CD4-positive, alpha-beta T cell (primary cell): ENCODE results near the gene GRID1. TPM values are rescaled to one million over a fixed set of nuclear protein-coding genes. Genes with fewer than 3 reads are reported as not detected.

Experiments
- ATAC-seq: fragments of 200-7000 bp; cut with Tn5 transposase; one replicate; pipeline ENCODE4 v1.10.0; 2022; ENCODE audit warnings: mild to moderate bottlenecking; ENCODE audit not compliant: poor library complexity
- CTCF ChIA-PET: fragments of 350-600 bp; sonication (Branson Sonifier 250); formaldehyde crosslinking; loops from one replicate; lab custom pipeline; 2021; ENCODE audit warnings: antibody characterized with exemption, inconsistent platforms; lab: Charles Lee
- POLR2A ChIA-PET: fragments of 350-600 bp; sonication (Branson Sonifier 250); formaldehyde crosslinking; loops from one replicate; lab custom pipeline; 2021; ENCODE audit warnings: antibody characterized with exemption, inconsistent platforms; lab: Charles Lee
- DNase-seq, 14 experiments: peaks; one replicate each; pipeline ENCODE4 v3.0.0-alpha.2; 2013 to 2020; ENCODE audit warnings: mixed read lengths in 2 of 14
- H3K27ac ChIP-seq, 2 donors: one replicate each; pipeline versions ENCODE4 v1.5.1 to v1.7.0; 2013; ENCODE audit warnings: low read length in 2 of 2, low read depth in 1 of 2, mild to moderate bottlenecking in 1 of 2
- H3K27me3 ChIP-seq, 2 experiments: 1 replicate in 1 of 2; 2 replicates in 1 of 2; pipeline versions ENCODE4 v1.6.1 to v1.7.0; 2013; ENCODE audit warnings: low read length in 2 of 2, control low read depth in 1 of 2, mild to moderate bottlenecking in 1 of 2, moderate library complexity in 1 of 2; ENCODE audit not compliant: insufficient read depth in 2 of 2, control insufficient read depth in 1 of 2
- H3K36me3 ChIP-seq: one replicate; pipeline ENCODE4 v1.6.1; 2013; ENCODE audit warnings: low read length, control low read depth; ENCODE audit not compliant: insufficient read depth
- H3K4me1 ChIP-seq: one replicate; pipeline ENCODE4 v1.6.1; 2013; ENCODE audit warnings: low read length, control low read depth; ENCODE audit not compliant: insufficient read depth
- H3K4me3 ChIP-seq: one replicate; pipeline ENCODE4 v1.5.1; 2013; ENCODE audit warnings: mild to moderate bottlenecking, low read length, moderate library complexity
- H3K9me3 ChIP-seq, 2 experiments: 1 replicate in 1 of 2; 2 replicates in 1 of 2; pipeline versions ENCODE4 v1.6.1 to v1.7.0; 2013; ENCODE audit warnings: low read length in 2 of 2, mild to moderate bottlenecking in 2 of 2, control low read depth in 1 of 2, moderate library complexity in 1 of 2; ENCODE audit not compliant: control insufficient read depth in 1 of 2, insufficient read depth in 1 of 2
- H3K27ac Mint-ChIP-seq: one replicate; pipeline ENCODE4 v1.8.0; 2020; ENCODE audit warnings: mixed read lengths
- H3K27me3 Mint-ChIP-seq: one replicate; pipeline ENCODE4 v1.8.0; 2021; ENCODE audit warnings: mixed read lengths
- H3K36me3 Mint-ChIP-seq: one replicate; pipeline ENCODE4 v1.8.0; 2021; ENCODE audit warnings: low read depth, mixed read lengths
- H3K4me1 Mint-ChIP-seq: one replicate; pipeline ENCODE4 v1.8.0; 2021; ENCODE audit warnings: low read depth, mixed read lengths
- H3K4me3 Mint-ChIP-seq: one replicate; pipeline ENCODE4 v1.8.0; 2020; ENCODE audit warnings: mild to moderate bottlenecking, mixed read lengths
- H3K9me3 Mint-ChIP-seq: one replicate; pipeline ENCODE4 v1.8.0; 2020; ENCODE audit warnings: mixed read lengths
- intact Hi-C, 2 experiments: fragments of 100-400 bp; cut with DNase I in 1 of 2; cut with micrococcal nuclease in 1 of 2; formaldehyde crosslinking; loops; one replicate each; pipeline versions ENCODE4 v1.15.1 to v1.9.0; 2023 to 2025; cut with DNase I, micrococcal nuclease
- total RNA-seq, 174 experiments: library from RNA in 2 of 174; stranded (reverse) in 2 of 174; gene quantifications; one replicate each; pipeline ENCODE4 v1.2.3 and lab custom pipeline; 2021 to 2026
- TF ChIP-seq, protein P1 (sequence below): fragments of 200-600 bp; IDR thresholded peaks from one replicate; pipeline ENCODE4 v1.8.0; 2022; ENCODE audit warnings: antibody characterized with exemption, mild to moderate bottlenecking

GRID1 gene
- total RNA-seq, 2 experiments from 2014 or later = not detected

DNA sequence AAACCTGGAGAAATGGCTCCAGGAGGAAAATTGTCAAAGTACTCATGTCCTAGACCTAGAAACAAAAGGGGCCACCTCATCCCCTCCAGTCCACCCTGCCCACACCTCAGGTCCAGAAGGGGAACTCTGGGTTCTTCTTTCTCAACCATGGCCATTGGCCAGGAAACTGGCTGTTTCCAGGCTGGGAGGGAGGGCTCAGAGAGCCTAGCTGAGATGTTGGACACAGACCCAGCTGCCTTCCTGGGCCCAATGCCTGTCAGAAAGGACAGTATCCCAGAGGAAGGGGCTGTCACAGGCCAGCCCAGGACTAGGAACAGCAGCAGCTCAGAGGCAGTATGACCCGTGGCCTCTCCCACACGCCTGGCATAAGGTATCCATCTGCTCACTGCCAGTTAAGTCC lies 9.6 kb downstream of the GRID1 start:
- H3K4me1 ChIP-seq = peaks cover 3% of the 10 kb centered on the region
- Mint-ChIP-seq H3K27me3 (peaks cover 26% of the 10 kb centered on the region), H3K36me3 (no peaks in the 10 kb centered on the region), H3K4me3 (no peak overlapping the region), H3K27ac (no peak overlapping the region), H3K4me1 (no peaks in the 10 kb centered on the region), H3K9me3 (no peaks in the 10 kb centered on the region)
- ATAC-seq (no peak), DNase-seq (no peak)
- no peak overlapping the region for H3K27ac ChIP-seq
- ChIA-PET POLR2A (no interaction called here), CTCF (no interaction called here)
- intact Hi-C loops = no loop called here
- H3K36me3 ChIP-seq = no peaks in the 10 kb centered on the region
- peaks cover 0 to 8% of the 10 kb centered on the region in 2 experiments for H3K9me3 ChIP-seq
- H3K4me3 ChIP-seq = no peak overlapping the region
- TF ChIP-seq, protein P1, sequence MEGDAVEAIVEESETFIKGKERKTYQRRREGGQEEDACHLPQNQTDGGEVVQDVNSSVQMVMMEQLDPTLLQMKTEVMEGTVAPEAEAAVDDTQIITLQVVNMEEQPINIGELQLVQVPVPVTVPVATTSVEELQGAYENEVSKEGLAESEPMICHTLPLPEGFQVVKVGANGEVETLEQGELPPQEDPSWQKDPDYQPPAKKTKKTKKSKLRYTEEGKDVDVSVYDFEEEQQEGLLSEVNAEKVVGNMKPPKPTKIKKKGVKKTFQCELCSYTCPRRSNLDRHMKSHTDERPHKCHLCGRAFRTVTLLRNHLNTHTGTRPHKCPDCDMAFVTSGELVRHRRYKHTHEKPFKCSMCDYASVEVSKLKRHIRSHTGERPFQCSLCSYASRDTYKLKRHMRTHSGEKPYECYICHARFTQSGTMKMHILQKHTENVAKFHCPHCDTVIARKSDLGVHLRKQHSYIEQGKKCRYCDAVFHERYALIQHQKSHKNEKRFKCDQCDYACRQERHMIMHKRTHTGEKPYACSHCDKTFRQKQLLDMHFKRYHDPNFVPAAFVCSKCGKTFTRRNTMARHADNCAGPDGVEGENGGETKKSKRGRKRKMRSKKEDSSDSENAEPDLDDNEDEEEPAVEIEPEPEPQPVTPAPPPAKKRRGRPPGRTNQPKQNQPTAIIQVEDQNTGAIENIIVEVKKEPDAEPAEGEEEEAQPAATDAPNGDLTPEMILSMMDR = no peak
- peaks cover 0 to under 1% of the 10 kb centered on the region in 2 experiments for H3K27me3 ChIP-seq

DNA sequence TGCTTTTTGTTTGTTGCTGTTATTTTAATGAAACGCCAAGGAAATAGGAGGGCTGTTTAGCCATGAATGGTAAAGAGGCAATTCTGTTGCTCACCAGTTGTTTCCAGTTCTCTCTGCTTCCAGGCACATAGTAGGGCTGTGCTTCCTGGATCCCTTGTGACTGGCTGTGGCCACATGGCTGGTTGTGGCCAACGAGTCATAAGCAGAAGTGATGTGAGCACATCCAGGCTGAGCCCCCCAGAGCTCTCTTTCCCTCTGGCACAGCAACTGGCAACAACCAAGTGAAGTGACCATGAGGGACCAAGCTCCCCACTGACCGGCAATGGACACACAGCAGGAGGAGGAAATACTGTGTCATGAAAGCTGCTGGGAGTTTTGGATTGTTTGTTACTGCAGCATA lies 10.3 kb downstream of the GRID1 start:
- H3K4me1 Mint-ChIP-seq = no peaks in the 10 kb centered on the region
- TF ChIP-seq, protein P1 = no peak
- ATAC-seq (no peak), DNase-seq (no peak)
- no peak overlapping the region for H3K4me3 Mint-ChIP-seq
- Histone ChIP-seq H3K27ac (no peak overlapping the region), H3K4me3 (no peak overlapping the region), H3K9me3 (peaks cover 0 to 10% of the 10 kb centered on the region in 2 experiments), H3K27me3 (no peaks in the 10 kb centered on the region), H3K4me1 (peaks cover 3% of the 10 kb centered on the region), H3K36me3 (no peaks in the 10 kb centered on the region)
- H3K27me3 Mint-ChIP-seq = peaks cover 23% of the 10 kb centered on the region
- no peak overlapping the region for H3K27ac Mint-ChIP-seq
- POLR2A ChIA-PET = no interaction called here
- CTCF ChIA-PET = no interaction called here
- H3K9me3 Mint-ChIP-seq = no peaks in the 10 kb centered on the region
- intact Hi-C loops = no loop called here
- no peaks in the 10 kb centered on the region for H3K36me3 Mint-ChIP-seq

DNA sequence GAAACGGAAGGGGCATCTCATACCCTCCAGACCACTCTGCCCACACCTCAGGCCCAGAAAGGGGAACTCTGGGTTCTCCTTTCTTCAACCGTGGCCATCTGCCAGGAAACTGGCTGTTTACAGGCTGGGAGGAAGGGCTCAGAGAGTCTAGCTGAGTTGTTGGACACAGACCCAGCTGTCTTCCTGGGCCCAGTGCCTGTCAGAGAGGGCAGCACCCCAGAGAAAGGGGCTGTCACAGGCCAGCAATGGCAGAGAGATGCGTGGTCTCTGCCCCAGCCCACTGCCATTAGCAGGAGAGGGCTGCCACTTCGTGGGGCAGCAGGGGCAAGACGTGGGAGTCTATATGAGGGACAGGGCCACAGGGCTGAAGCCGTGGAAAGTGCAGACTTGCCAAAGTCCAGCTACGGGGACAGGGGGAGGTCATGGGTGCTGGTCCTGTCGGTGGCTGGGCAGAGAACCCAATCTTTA lies 11.0 kb downstream of the GRID1 start:
- ATAC-seq (no peak), DNase-seq (peak in 3 of 14 experiments; percentile 23 to 36 (median 27))
- H3K36me3 ChIP-seq = no peaks in the 10 kb centered on the region
- ChIA-PET CTCF (no interaction called here), POLR2A (no interaction called here)
- TF ChIP-seq, protein P1 = no peak
- H3K27ac Mint-ChIP-seq = no peak overlapping the region
- no peak overlapping the region for H3K27ac ChIP-seq
- H3K9me3 Mint-ChIP-seq = no peaks in the 10 kb centered on the region
- intact Hi-C loops = no loop called here
- peaks cover 0 to 2% of the 10 kb centered on the region in 2 experiments for H3K27me3 ChIP-seq
- H3K4me3 Mint-ChIP-seq = no peak overlapping the region
- H3K4me1 ChIP-seq = peaks cover 3% of the 10 kb centered on the region
- H3K4me3 ChIP-seq = no peak overlapping the region
- H3K9me3 ChIP-seq = peaks cover 0 to 10% of the 10 kb centered on the region in 2 experiments
- no peaks in the 10 kb centered on the region for H3K4me1 Mint-ChIP-seq
- H3K36me3 Mint-ChIP-seq = no peaks in the 10 kb centered on the region
- H3K27me3 Mint-ChIP-seq = peaks cover 21% of the 10 kb centered on the region
